Lung (tissue), 12 donors: ENCODE data around the gene CCNY. TPM values are rescaled to one million over a fixed set of nuclear protein-coding genes. Genes with fewer than 3 reads are reported as not detected.

ENCODE experiments used
- ATAC-seq: fragments of 200-7000 bp; cut with Tn5 transposase; one replicate; pipeline ENCODE4 v1.9.1; 2020; ENCODE audit warnings: moderate number of reproducible peaks; ENCODE audit not compliant: insufficient read depth, low FRiP score
- DNase-seq, 3 donors: peaks; one replicate each; pipeline ENCODE4 v3.0.0-alpha.2; 2013 to 2017
- H3K27ac ChIP-seq, 2 donors: one replicate each; pipeline ENCODE4 v1.5.1; 2013; ENCODE audit warnings: mild to moderate bottlenecking in 2 of 2, moderate library complexity in 2 of 2, control low read depth in 1 of 2, inconsistent platforms in 1 of 2, low read depth in 1 of 2, low read length in 1 of 2
- H3K27me3 ChIP-seq, 3 donors: one replicate each; pipeline ENCODE4 v1.5.1; 2013; ENCODE audit warnings: low read length in 2 of 3; ENCODE audit not compliant: control insufficient read depth in 3 of 3, insufficient read depth in 3 of 3
- H3K36me3 ChIP-seq, 4 donors: one replicate each; pipeline ENCODE4 v1.5.1; 2013; ENCODE audit warnings: low read length in 4 of 4, mild to moderate bottlenecking in 1 of 4, moderate library complexity in 1 of 4; ENCODE audit not compliant: control insufficient read depth in 4 of 4, insufficient read depth in 4 of 4
- H3K4me1 ChIP-seq, 5 donors: one replicate each; pipeline ENCODE4 v1.5.1; 2013; ENCODE audit warnings: low read length in 5 of 5, mild to moderate bottlenecking in 2 of 5, moderate library complexity in 1 of 5; ENCODE audit not compliant: control insufficient read depth in 5 of 5, insufficient read depth in 5 of 5
- H3K4me3 ChIP-seq: one replicate; pipeline ENCODE4 v1.5.1; 2013; ENCODE audit warnings: mild to moderate bottlenecking, control low read depth, moderate library complexity
- H3K9ac ChIP-seq, 2 donors: one replicate each; pipeline ENCODE4 v1.5.1; 2013; ENCODE audit warnings: low read length in 2 of 2, control low read depth in 1 of 2; ENCODE audit not compliant: insufficient read depth in 1 of 2
- H3K9me3 ChIP-seq, 4 donors: one replicate each; pipeline ENCODE4 v1.5.1; 2013; ENCODE audit warnings: low read length in 3 of 4, mild to moderate bottlenecking in 1 of 4, moderate library complexity in 1 of 4; ENCODE audit not compliant: control insufficient read depth in 4 of 4, insufficient read depth in 3 of 4
- CTCF ChIP-seq: IDR thresholded peaks from 2 replicates; pipeline ENCODE4 v1.5.1; 2012; ENCODE audit warnings: mild to moderate bottlenecking; ENCODE audit errors: control extremely low read depth, extremely low read depth
- WGBS, 2 donors: extraction: QIAGEN DNeasy Blood & Tissue Kit; methylation state at CpG; one replicate each; pipeline ENCODE4 v1.1.7; 2013; 5-methylcytosine and 5-hydroxymethylcytosine counted together
- polyA plus RNA-seq, 2 donors: library from polyadenylated mRNA; stranded (reverse); fragments of 200-250 nt; gene quantifications; one replicate each; pipeline ENCODE4 v1.2.1, GENCODE V29; 2013
- total RNA-seq, 2 donors: library from RNA; depleted of rRNA in 1 of 2; stranded (reverse); fragments of >200 nt in 1 of 2; gene quantifications; one replicate each; pipeline ENCODE4 v1.2.1, GENCODE V29; 2014 to 2021
- donor health status: control.
- donor health status: control.
- donor health status: Bipolar disorder and iron deficiency.
- donor health status: healthy.
- donor health status: DM: yes; HTN: yes; CAD: no.

Gene CCNY
- total and polyA plus RNA-seq, 4 donors: 26.6 to 63.0 (median 38.8) TPM

- peaks cover 0 to 6% (median 0%) of the 10 kb centered on the region in 5 donors for H3K4me1 ChIP-seq
- no peak for DNase-seq
- H3K9ac ChIP-seq: no peak overlapping the region
- no peak for ATAC-seq
- H3K27me3 ChIP-seq: no peaks in the 10 kb centered on the region
- WGBS, 2 donors: 92 to 96% methylated on average over 4 of the region's 4 CpGs
- no peak overlapping the region for H3K27ac ChIP-seq
- no peaks in the 10 kb centered on the region for H3K9me3 ChIP-seq
- H3K36me3 ChIP-seq: peaks cover 0 to 18% (median 15%) of the 10 kb centered on the region in 4 donors
- no peak for TF ChIP-seq CTCF
- H3K4me3 ChIP-seq: no peak overlapping the region
Measured at GRCh38 chr10:35546824-35547225, 210.5 kb downstream of the CCNY start.

GRCh38 chr10:35552650-35553342 lies 216.5 kb downstream of the CCNY start:
- Histone ChIP-seq H3K27ac (no peak overlapping the region), H3K27me3 (no peaks in the 10 kb centered on the region), H3K9ac (no peak overlapping the region), H3K9me3 (no peaks in the 10 kb centered on the region), H3K4me3 (no peak overlapping the region), H3K4me1 (peaks cover 0 to 4% (median 0%) of the 10 kb centered on the region in 5 donors), H3K36me3 (peaks cover 0 to 18% (median 10%) of the 10 kb centered on the region in 4 donors)
- 89 to 91% methylated on average over 7 of the region's 7 CpGs for WGBS, 2 donors
- no peak for DNase-seq
- no peak for TF ChIP-seq CTCF
- ATAC-seq: no peak

- H3K9me3 ChIP-seq: no peaks in the 10 kb centered on the region
- peaks cover 0 to 18% (median 10%) of the 10 kb centered on the region in 4 donors for H3K36me3 ChIP-seq
- no peak overlapping the region for H3K27ac ChIP-seq
- peaks cover 0 to 4% (median 0%) of the 10 kb centered on the region in 5 donors for H3K4me1 ChIP-seq
- DNase-seq: no peak
- no peak overlapping the region for H3K9ac ChIP-seq
- TF ChIP-seq CTCF: no peak
- ATAC-seq: no peak
- H3K27me3 ChIP-seq: no peaks in the 10 kb centered on the region
- H3K4me3 ChIP-seq: no peak overlapping the region
- 74 to 86% methylated on average over 2 of the region's 2 CpGs for WGBS, 2 donors
Measured at GRCh38 chr10:35554036-35554435, 217.7 kb downstream of the CCNY start.
